Body of pancreas (tissue), 4 donors: ENCODE measurements around the gene SRRD. TPM values are rescaled to one million over a fixed set of nuclear protein-coding genes. Genes with fewer than 3 reads are reported as not detected.
A peak's percentile ranks its signal among the peaks of the same experiment; 100 is the strongest.

Experiments
- ATAC-seq: fragments of 150-250 bp; one replicate; pipeline ENCODE4 v1.9.1; 2016
- DNase-seq, 4 donors: peaks; one replicate each; pipeline ENCODE4 v3.0.0-alpha.2; 2019
- H3K27ac ChIP-seq, 4 donors: fragments of 200-600 bp; sonication (generic); 1 replicate in 3 of 4; 2 replicates in 1 of 4; pipeline versions ENCODE4 v1.5.1 to v1.6.1; 2016 to 2019; ENCODE audit warnings: mild to moderate bottlenecking in 1 of 4, mixed read lengths in 1 of 4, moderate library complexity in 1 of 4
- H3K27me3 ChIP-seq, 2 donors: fragments of 200-600 bp; sonication (generic); one replicate each; pipeline ENCODE4 v1.6.0; 2016; ENCODE audit warnings: mild to moderate bottlenecking in 1 of 2
- H3K36me3 ChIP-seq, 2 donors: fragments of 200-600 bp; sonication (generic); replicated peaks in 1 of 2; 2 replicates each; pipeline ENCODE4 v1.5.1; 2016; ENCODE audit warnings: low read depth in 2 of 2; ENCODE audit not compliant: insufficient read depth in 1 of 2
- H3K4me1 ChIP-seq: fragments of 200-600 bp; sonication (generic); one replicate; pipeline ENCODE4 v1.6.0; 2016
- H3K4me3 ChIP-seq, 2 donors: fragments of 200-600 bp; sonication (generic); 1 replicate in 1 of 2; 2 replicates in 1 of 2; pipeline ENCODE4 v1.5.1; 2016 to 2019
- H3K9me3 ChIP-seq, 3 donors: fragments of 200-600 bp; sonication (generic); 1 replicate in 2 of 3; 2 replicates in 1 of 3; pipeline ENCODE4 v1.5.1; 2016
- POLR2A ChIP-seq, 3 donors: fragments of 450-650 bp; IDR thresholded peaks; one replicate each; pipeline ENCODE4 v1.6.1; 2016; ENCODE audit warnings: antibody characterized with exemption in 3 of 3, mild to moderate bottlenecking in 2 of 3
- WGBS, 2 donors: methylation state at CpG; one replicate each; pipeline ENCODE4 v1.1.5; 2017; 5-methylcytosine and 5-hydroxymethylcytosine counted together
- intact Hi-C: fragments of 100-400 bp; cut with DNase I; formaldehyde crosslinking; loops from one replicate; pipeline ENCODE4 v1.15.1; 2023
- total RNA-seq, 2 donors: library from RNA; depleted of rRNA; stranded (reverse); fragments of >200 nt; gene quantifications; one replicate each; pipeline ENCODE4 v1.1.0, GENCODE V29; 2016
- TF ChIP-seq, protein P1 (sequence below), 7 experiments: fragments of 450-650 bp in 4 of 7; fragments of 200-600 bp in 3 of 7; sonication (generic) in 3 of 7; IDR thresholded peaks; one replicate each; pipeline ENCODE4 v1.5.1; 2016 to 2019; ENCODE audit warnings: antibody characterized with exemption in 7 of 7

Gene SRRD
- total RNA-seq, 2 donors from 2014 or later = 5.3 to 7.5 TPM

- ATAC-seq (no peak), DNase-seq (no peak)
- no peak for TF ChIP-seq POLR2A (IDR thresholded peaks at IDR 0.05)
- TF ChIP-seq, protein P1, sequence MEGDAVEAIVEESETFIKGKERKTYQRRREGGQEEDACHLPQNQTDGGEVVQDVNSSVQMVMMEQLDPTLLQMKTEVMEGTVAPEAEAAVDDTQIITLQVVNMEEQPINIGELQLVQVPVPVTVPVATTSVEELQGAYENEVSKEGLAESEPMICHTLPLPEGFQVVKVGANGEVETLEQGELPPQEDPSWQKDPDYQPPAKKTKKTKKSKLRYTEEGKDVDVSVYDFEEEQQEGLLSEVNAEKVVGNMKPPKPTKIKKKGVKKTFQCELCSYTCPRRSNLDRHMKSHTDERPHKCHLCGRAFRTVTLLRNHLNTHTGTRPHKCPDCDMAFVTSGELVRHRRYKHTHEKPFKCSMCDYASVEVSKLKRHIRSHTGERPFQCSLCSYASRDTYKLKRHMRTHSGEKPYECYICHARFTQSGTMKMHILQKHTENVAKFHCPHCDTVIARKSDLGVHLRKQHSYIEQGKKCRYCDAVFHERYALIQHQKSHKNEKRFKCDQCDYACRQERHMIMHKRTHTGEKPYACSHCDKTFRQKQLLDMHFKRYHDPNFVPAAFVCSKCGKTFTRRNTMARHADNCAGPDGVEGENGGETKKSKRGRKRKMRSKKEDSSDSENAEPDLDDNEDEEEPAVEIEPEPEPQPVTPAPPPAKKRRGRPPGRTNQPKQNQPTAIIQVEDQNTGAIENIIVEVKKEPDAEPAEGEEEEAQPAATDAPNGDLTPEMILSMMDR (IDR thresholded peaks at IDR 0.05) = no peak
- Histone ChIP-seq H3K4me1 (peaks cover 39% of the 10 kb centered on the region), H3K27ac (no peak overlapping the region), H3K9me3 (no peaks in the 10 kb centered on the region), H3K27me3 (no peaks in the 10 kb centered on the region), H3K4me3 (no peak overlapping the region), H3K36me3 (peaks cover 4 to 15% of the 10 kb centered on the region in 2 donors)
- intact Hi-C loops = no loop called here
- 23 to 72% methylated on average over 4 of the region's 4 CpGs for WGBS, 2 donors
These were observed 6.3 kb upstream of the SRRD start for GRCh38 chr22:26477341-26477731.

DNA sequence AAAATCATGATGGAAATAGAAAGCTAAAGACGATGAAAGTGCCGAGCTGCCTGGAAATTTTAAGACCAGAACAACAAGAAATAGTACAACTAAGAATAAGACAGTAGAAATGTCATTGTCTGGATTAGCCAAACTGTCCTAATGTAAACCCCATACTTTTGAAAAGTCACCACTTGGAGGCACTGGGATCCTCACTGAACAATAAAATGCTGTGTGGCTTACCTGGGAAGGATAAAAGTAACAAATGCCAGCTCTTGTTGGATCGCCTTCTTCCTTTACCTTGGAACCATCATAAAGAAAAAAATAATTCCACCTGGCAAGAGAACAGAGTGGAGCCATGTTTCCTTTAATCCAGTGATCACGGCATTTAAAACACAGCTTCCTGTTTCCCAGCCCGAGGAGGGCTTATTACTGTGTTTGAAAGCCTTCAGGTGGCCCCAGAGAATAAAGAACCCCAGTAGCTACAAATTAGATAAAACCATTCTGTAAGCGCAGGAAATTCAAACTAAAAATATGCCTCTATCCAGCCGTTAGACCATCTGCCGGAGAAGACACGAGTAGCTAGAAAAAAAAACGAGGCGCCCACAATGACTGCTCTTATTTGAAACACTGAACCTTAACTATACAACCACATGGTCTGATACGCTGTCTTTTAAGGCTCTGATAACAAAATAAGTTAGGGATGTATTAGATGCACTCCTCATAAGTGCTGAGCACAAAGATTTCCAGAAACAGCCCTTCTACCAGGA, 4.5 kb upstream of the SRRD start:
- Histone ChIP-seq H3K27ac (peak overlapping the region in 3 of 4 donors; percentile 41 to 68 (median 52)), H3K4me1 (peaks cover 48% of the 10 kb centered on the region), H3K4me3 (peak overlapping the region in 1 of 2 donors; percentile 0), H3K27me3 (no peaks in the 10 kb centered on the region), H3K9me3 (no peaks in the 10 kb centered on the region), H3K36me3 (peaks cover 0 to 9% of the 10 kb centered on the region in 2 donors)
- DNase-seq = no peak
- ATAC-seq = no peak
- TF ChIP-seq, protein P1 (IDR thresholded peaks at IDR 0.05) = peak in 4 of 7 experiments; percentile 14 to 25 (median 18)
- no peak for TF ChIP-seq POLR2A (IDR thresholded peaks at IDR 0.05)
- intact Hi-C loops = no loop called here
- WGBS, 2 donors = 21 to 26% methylated on average over 12 of the region's 12 CpGs

- peaks cover 0 to 7% of the 10 kb centered on the region in 2 donors for H3K36me3 ChIP-seq
- ATAC-seq (no peak), DNase-seq (no peak)
- intact Hi-C loops = no loop called here
- TF ChIP-seq, protein P1 (IDR thresholded peaks at IDR 0.05) = no peak
- TF ChIP-seq POLR2A (IDR thresholded peaks at IDR 0.05) = no peak
- H3K9me3 ChIP-seq = no peaks in the 10 kb centered on the region
- 37 to 38% methylated on average over 12 of the region's 12 CpGs for WGBS, 2 donors
- H3K27me3 ChIP-seq = no peaks in the 10 kb centered on the region
- peak overlapping the region in 3 of 4 donors; percentile 41 to 68 (median 52) for H3K27ac ChIP-seq
- H3K4me1 ChIP-seq = peaks cover 55% of the 10 kb centered on the region
- peak overlapping the region in 1 of 2 donors; percentile 0 for H3K4me3 ChIP-seq
These were observed 3.7 kb upstream of the SRRD start for GRCh38 chr22:26479792-26480610.

- Histone ChIP-seq H3K36me3 (peaks cover 0 to 7% of the 10 kb centered on the region in 2 donors), H3K4me1 (peaks cover 61% of the 10 kb centered on the region), H3K4me3 (no peak overlapping the region), H3K9me3 (no peaks in the 10 kb centered on the region), H3K27me3 (no peaks in the 10 kb centered on the region), H3K27ac (peak overlapping the region in 2 of 4 donors; percentile 52 to 68)
- no peak for TF ChIP-seq POLR2A (IDR thresholded peaks at IDR 0.05)
- TF ChIP-seq, protein P1 (IDR thresholded peaks at IDR 0.05) = no peak
- ATAC-seq = no peak
- 50 to 79% methylated on average over 2 of the region's 2 CpGs for WGBS, 2 donors
- DNase-seq = no peak
- intact Hi-C loops = no loop called here
These were observed 3.1 kb upstream of the SRRD start for GRCh38 chr22:26480611-26480932.
